HG03095 (cell line): Measurements from ENCODE around the gene SYCP2L.
"Not testable (repeated sequence)": the region's sequence is repeated elsewhere in the genome, so short reads cannot be mapped to it uniquely, and the experiment has no call there.

ENCODE experiments used
- ATAC-seq: cut with Tn5 transposase; IDR thresholded peaks from one replicate; pipeline ENCODE4 v1.9.1; 2021; ENCODE audit warnings: moderate library complexity; ENCODE audit not compliant: unreplicated experiment

Gene SYCP2L

DNA sequence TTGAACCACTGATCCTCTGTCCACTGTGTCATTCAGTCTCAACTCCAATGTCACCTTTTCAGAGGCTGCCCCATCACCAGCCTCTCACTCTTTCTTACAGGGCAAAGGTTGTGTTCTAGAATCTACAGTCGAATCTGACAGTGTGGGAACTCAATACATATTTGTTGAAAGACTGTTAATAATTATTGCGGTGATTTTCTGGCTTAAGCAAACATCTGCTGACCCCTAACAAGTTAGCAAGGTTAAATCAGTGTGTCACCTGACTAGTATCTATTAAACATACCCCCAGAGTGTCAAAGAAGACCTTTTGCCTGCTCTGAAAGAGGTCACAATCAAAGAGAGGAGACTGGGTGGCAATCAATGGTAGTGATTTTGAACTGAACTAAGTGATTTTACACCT is 115.3 kb downstream of the SYCP2L start:
- no peak for ATAC-seq

DNA sequence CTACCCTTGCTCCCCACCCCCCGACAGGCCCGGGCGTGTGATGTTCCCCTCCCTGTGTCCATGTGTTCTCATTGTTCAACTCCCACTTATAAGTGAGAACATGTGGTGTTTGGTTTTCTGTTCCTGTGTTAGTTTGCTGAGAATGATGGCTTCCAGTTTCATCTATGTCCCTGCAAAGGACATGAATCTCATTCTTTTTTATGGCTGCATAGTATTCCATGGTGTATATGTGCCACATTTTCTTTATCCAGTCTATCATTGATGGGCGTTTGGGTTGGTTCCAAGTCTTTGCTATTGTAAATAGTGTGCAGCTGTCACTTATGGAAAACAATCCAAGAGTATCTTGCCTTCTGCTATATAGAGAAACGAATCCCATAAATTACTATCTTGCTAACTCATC is 116.4 kb downstream of the SYCP2L start:
- not testable (repeated sequence) for ATAC-seq

DNA sequence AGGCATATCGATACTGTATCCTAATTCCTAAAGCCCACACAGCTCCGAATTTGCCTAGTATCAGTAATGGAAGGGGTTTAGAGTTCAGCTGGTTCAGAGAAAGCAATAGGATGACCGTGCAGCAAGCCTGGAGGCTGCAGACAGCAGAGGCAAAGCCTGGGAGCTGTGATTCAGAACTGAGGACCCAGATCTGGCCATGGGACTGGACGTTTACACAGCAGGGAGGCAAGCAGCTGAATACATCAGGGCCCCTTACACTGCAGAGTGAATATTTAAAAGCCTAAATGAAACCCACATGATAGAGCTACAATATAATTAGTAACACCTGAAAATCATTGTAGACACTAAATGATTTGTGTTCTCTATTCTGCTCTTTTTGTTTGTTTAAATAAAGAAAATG is 119.2 kb downstream of the SYCP2L start:
- no peak for ATAC-seq

DNA sequence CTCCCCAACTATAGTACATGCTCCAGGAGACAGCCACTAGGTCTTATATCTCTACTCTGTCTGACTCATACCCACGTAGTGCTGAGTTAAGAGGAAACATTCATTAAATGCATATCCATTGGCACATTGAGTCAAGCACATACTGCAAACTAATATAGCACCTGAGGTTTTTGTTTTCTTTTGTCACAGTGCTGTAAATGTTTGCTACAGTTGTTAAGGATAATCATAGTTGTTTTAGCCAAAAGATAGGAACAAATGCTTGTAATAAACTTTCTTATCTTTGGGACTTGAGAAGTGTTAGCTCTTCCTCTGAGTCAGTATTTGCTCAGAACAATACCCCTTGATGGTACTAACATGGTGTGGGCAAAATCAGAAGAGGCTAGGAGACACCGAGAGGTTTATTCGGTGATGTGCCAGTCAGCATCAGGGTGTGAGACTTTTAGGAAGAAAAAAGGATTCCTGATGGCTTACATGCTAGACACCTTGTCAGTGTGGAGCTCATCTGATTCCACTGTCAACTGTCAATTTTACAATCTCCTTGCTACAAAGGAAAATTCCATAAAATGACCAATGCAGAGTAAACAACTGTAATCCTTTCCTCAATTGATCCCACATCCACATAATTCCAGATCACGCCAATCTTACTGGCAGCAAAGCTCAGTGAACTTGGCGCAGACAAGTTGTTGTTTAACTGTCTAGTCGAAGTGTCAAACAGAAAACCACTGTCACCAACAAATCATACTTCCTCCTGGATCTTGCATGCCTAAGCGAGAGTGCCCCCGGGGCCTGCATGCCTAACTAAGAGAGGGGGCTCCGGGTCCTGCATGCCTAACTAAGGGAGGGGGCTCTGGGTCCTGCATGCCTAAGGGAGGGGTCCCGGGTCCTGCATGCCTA is 121.1 kb downstream of the SYCP2L start:
- ATAC-seq: no peak

DNA sequence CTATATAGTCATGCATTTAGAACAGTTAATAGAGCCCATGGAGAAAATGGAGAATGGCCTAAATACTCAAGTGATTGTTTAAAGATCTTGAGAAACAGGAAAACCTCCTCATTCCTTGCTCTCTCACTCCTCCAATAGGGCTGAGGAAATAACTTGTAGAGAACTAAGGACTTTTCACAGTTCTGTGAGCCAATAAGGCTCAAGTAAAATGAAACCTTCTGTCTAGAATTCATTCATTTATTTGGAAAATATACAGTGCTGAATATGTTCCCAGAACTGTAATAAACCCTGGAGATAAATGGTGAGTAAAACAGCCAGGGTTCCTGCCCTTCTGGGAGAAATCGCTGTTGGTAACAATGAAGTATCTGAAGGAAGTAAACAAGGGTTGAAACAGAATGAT is 122.0 kb downstream of the SYCP2L start:
- ATAC-seq: no peak

DNA sequence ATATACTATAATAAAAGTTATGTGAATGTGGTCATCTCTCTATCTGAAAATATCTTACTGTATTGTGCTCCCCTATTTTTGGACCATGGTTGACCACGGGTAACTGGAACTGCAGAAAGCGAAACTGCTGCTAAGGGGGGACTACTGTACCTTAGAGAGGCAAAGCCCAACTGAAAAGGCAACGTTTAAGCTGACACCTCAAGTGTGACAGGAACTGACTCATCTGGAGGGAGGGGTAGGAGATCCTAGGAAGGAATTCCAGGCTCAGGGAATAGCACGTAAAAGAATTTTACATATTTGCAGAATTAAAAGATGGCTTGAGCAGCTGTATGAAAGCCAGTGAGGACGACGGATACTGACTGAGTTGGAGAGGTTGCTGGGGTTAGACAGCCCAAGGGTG is 122.5 kb downstream of the SYCP2L start:
- no peak for ATAC-seq

DNA sequence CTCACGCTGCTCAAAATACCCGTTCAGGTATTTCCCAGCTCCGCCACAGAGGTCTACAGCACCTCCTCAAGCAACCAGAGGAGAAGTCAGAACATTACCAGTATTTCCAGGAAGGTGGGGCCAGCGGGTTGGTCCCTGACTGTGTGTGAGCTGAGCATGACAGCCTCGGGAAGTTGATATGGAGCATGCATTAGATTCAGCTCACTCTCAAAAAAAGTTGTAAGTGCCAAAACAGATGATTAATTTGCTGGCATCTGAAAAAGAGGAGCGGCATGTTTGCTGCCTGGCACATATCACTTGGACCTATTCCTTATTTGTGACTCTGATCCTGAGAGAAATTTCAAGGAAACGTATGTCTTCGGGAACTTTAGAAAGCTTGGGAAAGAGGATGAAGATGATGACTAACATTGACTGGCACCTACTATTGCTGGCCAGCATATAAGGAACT is 125.0 kb downstream of the SYCP2L start:
- ATAC-seq: no peak

DNA sequence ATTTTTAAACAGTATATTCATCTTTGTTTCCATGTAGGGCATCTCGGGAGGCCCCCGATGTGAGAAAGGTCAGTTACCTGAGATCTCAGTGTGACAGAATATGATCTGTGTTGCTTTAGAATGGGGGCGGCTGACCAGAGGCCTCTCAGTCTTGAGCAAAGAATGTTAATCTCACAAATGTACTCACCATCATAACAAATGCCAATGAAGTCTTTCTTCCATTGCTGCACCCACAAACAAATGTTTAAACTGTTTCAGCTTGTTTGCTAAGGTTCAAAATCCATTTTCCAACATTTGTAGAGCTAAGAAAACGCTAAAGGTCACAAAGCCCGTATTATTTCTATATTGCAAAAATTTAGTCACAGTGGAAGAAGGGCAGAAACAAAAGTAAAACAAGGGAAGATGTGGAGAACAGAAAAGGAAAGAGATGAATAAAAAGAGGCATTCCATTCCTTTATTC is 125.5 kb downstream of the SYCP2L start:
- ATAC-seq: no peak

DNA sequence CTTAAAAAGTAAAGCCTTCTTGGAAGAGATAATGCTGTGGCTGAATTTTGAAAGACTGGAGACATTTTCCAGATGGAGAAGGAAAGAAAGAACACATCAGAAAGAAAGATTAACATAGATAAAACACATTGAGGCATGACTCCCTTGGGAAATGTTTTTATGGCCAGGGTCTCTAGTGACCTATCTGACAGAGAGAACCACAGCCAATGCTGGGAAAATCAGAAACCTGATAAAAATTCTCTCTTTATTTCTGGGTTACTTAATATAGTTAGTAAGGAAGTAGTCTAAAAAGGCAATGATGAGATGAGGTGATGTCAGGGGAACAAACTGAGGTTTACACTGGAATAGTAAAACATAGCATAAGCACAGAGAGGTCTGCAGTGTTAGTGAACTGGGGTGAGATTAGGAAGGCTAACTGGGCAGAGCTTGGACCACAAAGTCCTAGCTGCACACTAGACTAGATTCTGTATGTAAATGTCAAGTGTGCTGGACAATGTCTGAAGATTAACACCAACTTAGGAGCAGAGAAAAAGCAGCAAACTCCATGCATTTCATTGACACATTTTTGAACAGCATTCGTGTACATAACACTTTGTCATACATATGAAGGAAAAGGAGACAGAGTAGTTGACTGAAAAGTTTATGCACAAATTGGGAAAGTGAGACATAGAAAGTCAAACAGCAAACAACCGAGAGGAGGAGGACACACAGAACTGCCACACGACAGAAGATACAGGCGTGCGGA is 126.3 kb downstream of the SYCP2L start:
- no peak for ATAC-seq

DNA sequence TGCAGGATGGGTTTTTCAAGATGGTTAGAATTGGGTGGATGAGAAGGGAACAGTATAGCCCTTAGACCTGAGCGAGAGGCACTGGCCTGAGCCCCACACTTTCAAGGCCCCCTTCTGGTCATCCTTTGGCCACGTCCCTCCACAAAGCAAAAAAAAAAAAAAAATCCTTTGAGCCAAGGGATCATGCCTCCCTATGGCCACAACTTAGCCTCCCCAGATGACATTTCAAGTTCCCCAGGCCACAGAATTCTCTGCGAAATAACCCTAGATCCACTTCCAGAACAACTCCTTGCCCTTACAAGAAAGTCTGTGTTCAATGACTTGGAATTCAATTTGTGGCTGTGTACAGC is 126.8 kb downstream of the SYCP2L start:
- ATAC-seq: no peak

DNA sequence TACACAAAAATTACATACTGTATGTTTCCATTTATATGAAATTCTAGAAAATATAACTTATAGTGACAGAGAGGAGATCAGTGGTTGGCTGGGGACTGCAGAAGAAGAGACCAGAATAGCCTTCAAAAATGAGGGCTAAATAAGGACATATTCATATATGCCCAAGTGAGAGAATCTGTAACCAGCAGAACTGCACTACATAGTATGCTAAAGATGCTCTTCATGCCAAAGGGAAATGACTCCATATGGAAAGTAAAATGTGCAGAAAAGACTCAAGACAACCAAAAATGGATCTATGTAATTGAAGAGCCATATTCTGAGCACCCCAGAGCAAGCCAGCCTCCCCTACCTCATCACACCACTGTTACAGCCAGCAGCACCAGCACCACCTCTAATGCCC is 128.2 kb downstream of the SYCP2L start:
- no peak for ATAC-seq

DNA sequence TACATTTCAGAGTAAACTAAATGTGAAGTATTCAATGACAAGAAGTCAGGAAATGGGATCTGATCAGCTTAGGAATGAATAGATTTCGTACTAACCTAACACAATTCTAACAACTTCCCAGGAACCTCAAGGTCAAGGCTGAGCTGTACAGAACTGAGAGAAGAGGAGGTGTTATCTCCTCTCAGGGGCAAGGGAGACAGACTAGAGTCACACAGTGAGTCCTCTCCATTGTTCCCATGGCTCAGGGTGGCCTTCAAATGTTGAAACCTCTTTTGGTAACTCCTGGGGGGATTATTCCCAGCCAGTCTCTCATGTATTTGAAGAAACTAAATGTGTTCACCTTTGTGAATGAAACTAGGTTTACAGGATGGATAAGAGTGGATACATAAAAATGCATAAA is 129.6 kb downstream of the SYCP2L start:
- ATAC-seq: no peak

DNA sequence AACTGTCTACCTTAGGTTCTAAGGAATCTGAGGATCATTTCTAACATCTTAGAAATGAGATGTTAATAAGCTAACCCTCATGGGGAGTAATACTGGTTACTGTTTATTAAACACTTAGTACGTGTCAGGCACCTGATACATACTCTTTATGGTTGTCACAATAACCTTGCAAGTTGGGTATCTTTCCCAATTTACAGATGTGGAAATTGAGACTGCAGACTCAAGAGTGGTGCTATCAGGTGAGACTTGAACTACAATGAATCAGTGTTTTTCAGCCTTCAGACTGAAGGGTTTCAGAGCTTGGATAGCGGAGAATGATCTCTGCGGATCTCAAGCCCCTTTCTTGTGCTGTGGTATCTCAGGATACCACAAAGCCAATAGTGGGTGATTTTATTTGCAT is 130.2 kb downstream of the SYCP2L start:
- no peak for ATAC-seq

DNA sequence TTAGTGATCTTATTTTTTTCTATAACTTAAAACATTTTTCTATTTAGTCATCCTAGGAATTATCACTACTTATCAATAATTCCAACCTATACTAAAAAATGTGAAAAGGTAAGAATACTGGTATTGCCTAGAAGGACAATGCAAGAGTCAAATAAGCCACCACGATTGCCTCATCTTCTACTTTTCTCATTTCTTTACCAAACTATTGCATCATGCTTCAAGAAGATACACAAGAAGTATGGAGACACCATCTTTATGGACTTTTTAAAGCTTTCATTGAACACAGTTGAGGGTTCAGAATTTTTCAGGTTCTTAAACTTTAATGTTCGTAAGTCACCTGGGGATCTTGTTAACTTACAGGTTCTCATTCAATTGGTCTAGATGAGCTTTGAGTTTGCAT is 131.4 kb downstream of the SYCP2L start:
- ATAC-seq: no peak

DNA sequence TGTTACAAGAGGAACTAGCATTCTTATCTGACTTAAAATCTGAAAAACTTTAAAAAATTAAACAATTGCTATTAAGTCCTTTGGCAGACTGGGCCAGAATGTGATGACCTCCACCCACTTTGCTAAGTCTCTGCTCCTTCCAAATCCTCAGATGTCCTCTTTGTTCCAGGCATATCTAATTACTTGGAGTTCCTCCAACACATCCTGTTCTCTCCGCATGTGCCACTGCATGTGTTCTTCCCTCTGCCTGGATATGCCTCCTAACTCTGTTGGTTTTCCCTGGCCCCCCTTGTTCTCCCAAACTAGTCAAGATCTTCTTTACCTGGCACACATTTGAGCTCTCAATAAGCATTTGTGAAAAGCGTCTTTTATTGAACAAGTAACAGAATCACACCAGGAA is 134.2 kb downstream of the SYCP2L start:
- no peak for ATAC-seq

DNA sequence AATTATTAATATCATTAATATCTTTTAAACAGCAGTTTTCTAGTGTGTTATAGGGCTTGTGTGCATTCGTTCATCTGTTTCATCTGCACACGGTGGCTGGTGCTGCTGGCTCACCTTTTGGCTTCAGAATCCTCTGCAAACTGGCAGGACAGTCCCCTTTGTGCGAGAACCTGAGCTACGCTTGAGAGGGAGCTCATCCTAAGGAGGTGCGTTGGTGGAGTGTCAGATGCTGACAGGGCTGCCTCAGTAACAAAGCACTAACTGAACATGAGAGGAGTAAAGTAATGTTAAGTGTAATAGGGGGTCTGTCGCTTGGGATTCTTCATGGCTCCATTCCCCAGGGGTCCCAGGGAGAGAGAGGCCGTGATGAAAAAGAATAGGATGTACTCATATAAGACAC is 134.9 kb downstream of the SYCP2L start:
- ATAC-seq: no peak

DNA sequence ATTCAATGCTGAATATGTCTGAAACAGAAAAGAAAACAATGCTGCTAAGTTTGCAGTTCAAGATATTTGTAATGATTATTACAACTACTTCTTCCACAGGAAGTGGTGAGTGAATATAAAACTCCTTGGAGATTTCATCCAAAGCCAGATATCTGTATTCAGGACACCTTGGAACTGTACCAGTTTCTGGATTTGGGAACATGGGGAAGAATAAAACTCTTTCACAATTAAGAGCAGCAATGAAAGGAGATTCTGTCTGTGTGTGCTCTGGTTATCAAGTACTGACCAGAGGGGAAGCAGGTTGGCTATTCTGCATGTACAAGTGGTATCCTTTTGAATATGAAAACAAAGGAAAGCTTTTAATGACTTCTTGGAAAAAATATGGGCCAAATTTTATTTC is 136.2 kb downstream of the SYCP2L start:
- no peak for ATAC-seq
